Measurements from ENCODE around the gene THSD4.

The THSD4 gene

GRCh38 chr15:71192816-71193215 lies 77.5 kb downstream of the THSD4 start:
- Histone ChIP-seq H3K9ac (ENCODE audit: low read length) (no peak overlapping the region), H3K18ac (ENCODE audit: low read depth in 1 of 2, low read length in 2 of 2) (no peak overlapping the region), H3K23ac (ENCODE audit: low read length in 2 of 2) (no peak overlapping the region), H3K4ac (ENCODE audit: low read depth in 1 of 2, low read length in 2 of 2) (no peak overlapping the region), H2BK12ac (ENCODE audit: low read length in 2 of 2) (no peak overlapping the region), H2AK5ac (ENCODE audit: low read length, severe bottlenecking) (no peak overlapping the region), H3K4me1 (ENCODE audit: control insufficient read depth, insufficient read depth, low read depth, low read length) (no peaks in the 10 kb centered on the region), H2BK15ac (ENCODE audit: low read depth, poor library complexity, severe bottlenecking) (no peak overlapping the region), H3K27ac (ENCODE audit: low read length, poor library complexity, severe bottlenecking) (no peak overlapping the region), H2BK120ac (ENCODE audit: low read depth, low read length) (no peak overlapping the region), H4K91ac (ENCODE audit: low read length) (no peak overlapping the region), H3K4me3 (ENCODE audit: insufficient read depth in 1 of 2, low read depth in 1 of 2, low read length in 2 of 2) (no peak overlapping the region), H3K27me3 (ENCODE audit: control insufficient read depth in 1 of 2, insufficient read depth in 1 of 2, low read length in 2 of 2) (no peaks in the 10 kb centered on the region), H3K36me3 (ENCODE audit: control insufficient read depth in 1 of 2, insufficient read depth in 2 of 2, low read depth in 1 of 2, low read length in 2 of 2) (peaks cover 0 to 3% of the 10 kb centered on the region in 2 experiments), H2AFZ (ENCODE audit: low read depth, low read length) (no peak overlapping the region), H3K4me2 (ENCODE audit: low read length, poor library complexity, severe bottlenecking) (no peak overlapping the region), H2BK5ac (ENCODE audit: low read depth, low read length, poor library complexity, severe bottlenecking) (no peak overlapping the region), H3K79me1 (replicated peaks; ENCODE audit: low read length, poor library complexity, severe bottlenecking) (peaks cover 14% of the 10 kb centered on the region), H3K14ac (ENCODE audit: low read length in 2 of 2) (no peak overlapping the region), H3K9me3 (ENCODE audit: control insufficient read depth, low read length) (no peaks in the 10 kb centered on the region), H4K8ac (ENCODE audit: low read length) (no peak overlapping the region)
- WGBS = 94% methylated on average over 7 of the region's 7 CpGs
- DNase-seq = no peak

DNA sequence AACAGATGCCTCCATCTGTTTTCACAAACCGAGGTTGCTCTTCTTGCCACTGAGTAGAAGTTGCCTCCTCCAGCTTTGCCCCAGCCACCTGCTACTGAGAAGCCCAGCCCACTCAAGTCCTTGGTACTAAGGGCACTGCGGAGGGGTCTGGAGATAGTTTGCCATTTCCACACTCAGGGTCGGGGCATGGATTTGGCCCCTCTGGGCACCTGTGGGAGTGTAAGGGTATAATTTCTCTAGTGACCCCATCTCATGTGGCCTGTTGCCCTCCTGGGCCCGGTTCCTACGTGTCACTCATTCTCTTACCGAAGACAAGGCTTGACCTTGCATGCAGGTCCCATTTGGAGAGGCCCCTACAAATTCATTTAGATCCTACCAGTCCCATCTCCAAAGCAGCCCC lies 79.0 kb downstream of the THSD4 start:
- Histone ChIP-seq H3K23ac (ENCODE audit: low read length in 2 of 2) (no peak overlapping the region), H3K36me3 (ENCODE audit: control insufficient read depth in 1 of 2, insufficient read depth in 2 of 2, low read depth in 1 of 2, low read length in 2 of 2) (peaks cover 0 to 3% of the 10 kb centered on the region in 2 experiments), H3K27ac (ENCODE audit: low read length, poor library complexity, severe bottlenecking) (no peak overlapping the region), H3K14ac (ENCODE audit: low read length in 2 of 2) (no peak overlapping the region), H3K4me1 (ENCODE audit: control insufficient read depth, insufficient read depth, low read depth, low read length) (peaks cover under 1% of the 10 kb centered on the region), H3K79me1 (replicated peaks; ENCODE audit: low read length, poor library complexity, severe bottlenecking) (peaks cover 18% of the 10 kb centered on the region), H2BK12ac (ENCODE audit: low read length in 2 of 2) (no peak overlapping the region), H2AFZ (ENCODE audit: low read depth, low read length) (no peak overlapping the region), H3K9me3 (ENCODE audit: control insufficient read depth, low read length) (no peaks in the 10 kb centered on the region), H4K91ac (ENCODE audit: low read length) (no peak overlapping the region), H3K18ac (ENCODE audit: low read depth in 1 of 2, low read length in 2 of 2) (no peak overlapping the region), H2BK120ac (ENCODE audit: low read depth, low read length) (no peak overlapping the region), H2BK15ac (ENCODE audit: low read depth, poor library complexity, severe bottlenecking) (no peak overlapping the region), H2AK5ac (ENCODE audit: low read length, severe bottlenecking) (no peak overlapping the region), H2BK5ac (ENCODE audit: low read depth, low read length, poor library complexity, severe bottlenecking) (no peak overlapping the region), H3K4me3 (ENCODE audit: insufficient read depth in 1 of 2, low read depth in 1 of 2, low read length in 2 of 2) (no peak overlapping the region), H3K4me2 (ENCODE audit: low read length, poor library complexity, severe bottlenecking) (no peak overlapping the region), H4K8ac (ENCODE audit: low read length) (no peak overlapping the region), H3K4ac (ENCODE audit: low read depth in 1 of 2, low read length in 2 of 2) (no peak overlapping the region), H3K27me3 (ENCODE audit: control insufficient read depth in 1 of 2, insufficient read depth in 1 of 2, low read length in 2 of 2) (no peaks in the 10 kb centered on the region), H3K9ac (ENCODE audit: low read length) (no peak overlapping the region)
- DNase-seq = no peak
- 80% methylated on average over 6 of the region's 6 CpGs for WGBS

DNA sequence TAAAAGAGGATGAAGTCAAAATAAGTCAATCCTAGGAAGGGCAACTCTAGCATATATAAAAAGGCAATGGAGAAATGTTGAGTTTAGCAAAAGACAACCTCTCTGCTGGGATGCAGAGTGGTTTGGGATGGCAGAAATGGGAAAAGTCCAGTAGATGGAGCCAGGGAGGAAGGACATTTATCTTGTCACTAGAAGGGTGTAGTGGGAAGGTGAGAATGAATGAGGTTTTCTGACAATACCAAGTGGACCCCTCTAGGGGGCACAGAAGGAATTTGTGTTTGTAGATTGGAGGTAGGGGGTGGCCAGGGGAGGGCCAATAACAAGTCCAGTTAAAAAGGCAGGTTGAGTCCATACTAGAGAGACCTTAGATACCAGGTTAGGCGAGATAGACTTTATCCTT lies 80.0 kb downstream of the THSD4 start:
- WGBS = 78% methylated on average over 1 of the region's 1 CpG
- no peak overlapping the region for H3K4me3 ChIP-seq (ENCODE audit: insufficient read depth in 1 of 2, low read depth in 1 of 2, low read length in 2 of 2)
- H4K8ac ChIP-seq (ENCODE audit: low read length) = no peak overlapping the region
- no peaks in the 10 kb centered on the region for H3K27me3 ChIP-seq (ENCODE audit: control insufficient read depth in 1 of 2, insufficient read depth in 1 of 2, low read length in 2 of 2)
- H2BK5ac ChIP-seq (ENCODE audit: low read depth, low read length, poor library complexity, severe bottlenecking) = no peak overlapping the region
- H3K4ac ChIP-seq (ENCODE audit: low read depth in 1 of 2, low read length in 2 of 2) = no peak overlapping the region
- H4K91ac ChIP-seq (ENCODE audit: low read length) = no peak overlapping the region
- no peaks in the 10 kb centered on the region for H3K9me3 ChIP-seq (ENCODE audit: control insufficient read depth, low read length)
- no peak overlapping the region for H2BK12ac ChIP-seq (ENCODE audit: low read length in 2 of 2)
- H2AK5ac ChIP-seq (ENCODE audit: low read length, severe bottlenecking) = no peak overlapping the region
- H2BK120ac ChIP-seq (ENCODE audit: low read depth, low read length) = no peak overlapping the region
- H3K4me2 ChIP-seq (ENCODE audit: low read length, poor library complexity, severe bottlenecking) = no peak overlapping the region
- no peak overlapping the region for H2AFZ ChIP-seq (ENCODE audit: low read depth, low read length)
- no peak overlapping the region for H3K9ac ChIP-seq (ENCODE audit: low read length)
- H3K27ac ChIP-seq (ENCODE audit: low read length, poor library complexity, severe bottlenecking) = no peak overlapping the region
- DNase-seq = no peak
- H3K79me1 ChIP-seq (replicated peaks; ENCODE audit: low read length, poor library complexity, severe bottlenecking) = peaks cover 21% of the 10 kb centered on the region
- H3K36me3 ChIP-seq (ENCODE audit: control insufficient read depth in 1 of 2, insufficient read depth in 2 of 2, low read depth in 1 of 2, low read length in 2 of 2) = peaks cover 0 to 8% of the 10 kb centered on the region in 2 experiments
- H3K4me1 ChIP-seq (ENCODE audit: control insufficient read depth, insufficient read depth, low read depth, low read length) = peaks cover 5% of the 10 kb centered on the region
- no peak overlapping the region for H3K23ac ChIP-seq (ENCODE audit: low read length in 2 of 2)
- H2BK15ac ChIP-seq (ENCODE audit: low read depth, poor library complexity, severe bottlenecking) = no peak overlapping the region
- H3K14ac ChIP-seq (ENCODE audit: low read length in 2 of 2) = no peak overlapping the region
- no peak overlapping the region for H3K18ac ChIP-seq (ENCODE audit: low read depth in 1 of 2, low read length in 2 of 2)

GRCh38 chr15:71197620-71198019 lies 82.3 kb downstream of the THSD4 start:
- Histone ChIP-seq H3K27me3 (ENCODE audit: control insufficient read depth in 1 of 2, insufficient read depth in 1 of 2, low read length in 2 of 2) (no peaks in the 10 kb centered on the region), H3K4me1 (ENCODE audit: control insufficient read depth, insufficient read depth, low read depth, low read length) (peaks cover 5% of the 10 kb centered on the region), H4K8ac (ENCODE audit: low read length) (no peak overlapping the region), H3K18ac (ENCODE audit: low read depth in 1 of 2, low read length in 2 of 2) (no peak overlapping the region), H3K4me3 (ENCODE audit: insufficient read depth in 1 of 2, low read depth in 1 of 2, low read length in 2 of 2) (no peak overlapping the region), H2BK15ac (ENCODE audit: low read depth, poor library complexity, severe bottlenecking) (no peak overlapping the region), H3K14ac (ENCODE audit: low read length in 2 of 2) (no peak overlapping the region), H2BK120ac (ENCODE audit: low read depth, low read length) (no peak overlapping the region), H2BK12ac (ENCODE audit: low read length in 2 of 2) (no peak overlapping the region), H2AFZ (ENCODE audit: low read depth, low read length) (no peak overlapping the region), H3K27ac (ENCODE audit: low read length, poor library complexity, severe bottlenecking) (no peak overlapping the region), H3K9ac (ENCODE audit: low read length) (no peak overlapping the region), H3K79me1 (replicated peaks; ENCODE audit: low read length, poor library complexity, severe bottlenecking) (peaks cover 22% of the 10 kb centered on the region), H2AK5ac (ENCODE audit: low read length, severe bottlenecking) (no peak overlapping the region), H3K23ac (ENCODE audit: low read length in 2 of 2) (no peak overlapping the region), H2BK5ac (ENCODE audit: low read depth, low read length, poor library complexity, severe bottlenecking) (no peak overlapping the region), H3K4me2 (ENCODE audit: low read length, poor library complexity, severe bottlenecking) (no peak overlapping the region), H3K9me3 (ENCODE audit: control insufficient read depth, low read length) (no peaks in the 10 kb centered on the region), H3K36me3 (ENCODE audit: control insufficient read depth in 1 of 2, insufficient read depth in 2 of 2, low read depth in 1 of 2, low read length in 2 of 2) (peaks cover 0 to 8% of the 10 kb centered on the region in 2 experiments), H4K91ac (ENCODE audit: low read length) (no peak overlapping the region), H3K4ac (ENCODE audit: low read depth in 1 of 2, low read length in 2 of 2) (no peak overlapping the region)
- DNase-seq = no peak
- WGBS = 92% methylated on average over 3 of the region's 3 CpGs
